Right lung (tissue), 5 donors: ENCODE measurements around the gene ADAMTS15. TPM values are rescaled to one million over a fixed set of nuclear protein-coding genes. Genes with fewer than 3 reads are reported as not detected.

Experiments
- polyA plus RNA-seq, 5 donors: library from polyadenylated mRNA; unstranded; fragments of 120-200 nt; gene quantifications; one replicate each; pipeline versions ENCODE4 v1.2.1 to v1.2.3, GENCODE V29; 2013; ENCODE audit warnings: inconsistent platforms in 1 of 5, low replicate concordance in 1 of 5; ENCODE audit not compliant: insufficient read length in 5 of 5, insufficient read depth in 1 of 5

Gene ADAMTS15
- polyA plus RNA-seq, 5 donors: 35.2 to 44.9 (median 37.3) TPM

Other genes with a start within 250 kb of the ADAMTS15 start
- 10 to 100 TPM; 27.7 to 48.7 (median 45.7) TPM for gene ZBTB44, start 133.7 kb upstream of the ADAMTS15 start, polyA plus RNA-seq
- 10 to 100 TPM in 1 of 5 donors, 1 to 10 TPM in 4; 3.7 to 11.2 (median 6.0) TPM for gene ADAMTS8, start 20.0 kb upstream of the ADAMTS15 start, polyA plus RNA-seq